ENCODE measurements around the gene ARFGAP2.

DNA sequence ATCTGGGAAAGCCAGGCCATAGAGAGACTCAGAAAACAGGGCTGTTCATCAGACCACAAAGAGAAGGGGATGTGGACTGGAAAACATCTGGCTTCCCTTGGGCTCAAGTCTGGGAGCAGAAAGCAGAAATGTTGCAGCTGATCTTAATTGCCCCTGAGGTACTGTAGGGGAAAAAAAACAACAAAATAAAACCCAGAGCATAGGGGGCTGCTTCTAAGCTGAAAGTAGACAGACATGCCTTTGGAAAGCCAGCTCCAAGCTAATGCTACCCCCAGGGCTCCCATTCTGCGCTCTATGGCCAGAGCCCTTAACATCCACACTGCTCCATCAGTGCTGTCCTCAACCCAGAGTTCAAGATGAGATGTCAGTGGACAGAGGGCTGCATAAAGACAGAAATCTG lies 11.6 kb upstream of the ARFGAP2 start:
- TF ChIP-seq, protein P1, sequence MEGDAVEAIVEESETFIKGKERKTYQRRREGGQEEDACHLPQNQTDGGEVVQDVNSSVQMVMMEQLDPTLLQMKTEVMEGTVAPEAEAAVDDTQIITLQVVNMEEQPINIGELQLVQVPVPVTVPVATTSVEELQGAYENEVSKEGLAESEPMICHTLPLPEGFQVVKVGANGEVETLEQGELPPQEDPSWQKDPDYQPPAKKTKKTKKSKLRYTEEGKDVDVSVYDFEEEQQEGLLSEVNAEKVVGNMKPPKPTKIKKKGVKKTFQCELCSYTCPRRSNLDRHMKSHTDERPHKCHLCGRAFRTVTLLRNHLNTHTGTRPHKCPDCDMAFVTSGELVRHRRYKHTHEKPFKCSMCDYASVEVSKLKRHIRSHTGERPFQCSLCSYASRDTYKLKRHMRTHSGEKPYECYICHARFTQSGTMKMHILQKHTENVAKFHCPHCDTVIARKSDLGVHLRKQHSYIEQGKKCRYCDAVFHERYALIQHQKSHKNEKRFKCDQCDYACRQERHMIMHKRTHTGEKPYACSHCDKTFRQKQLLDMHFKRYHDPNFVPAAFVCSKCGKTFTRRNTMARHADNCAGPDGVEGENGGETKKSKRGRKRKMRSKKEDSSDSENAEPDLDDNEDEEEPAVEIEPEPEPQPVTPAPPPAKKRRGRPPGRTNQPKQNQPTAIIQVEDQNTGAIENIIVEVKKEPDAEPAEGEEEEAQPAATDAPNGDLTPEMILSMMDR (conservative IDR thresholded peaks at IDR 0.05; ENCODE audit: low read length): no peak
- no peak for TF ChIP-seq EZH2phosphoT487 (IDR thresholded peaks at IDR 0.05; ENCODE audit: borderline replicate concordance)

Measured in Loucy (cell line).